K562 (cell line): ENCODE results near the gene MARCHF11. TPM values are rescaled to one million over a fixed set of nuclear protein-coding genes. Genes with fewer than 3 reads are reported as not detected.

ENCODE experiments used
- ETS2 ChIP-seq: IDR thresholded peaks from 2 replicates; pipeline ENCODE4 v1.6.1; 2016; ENCODE audit warnings: borderline replicate concordance, missing genetic modification characterization, mild to moderate bottlenecking, moderate library complexity, missing compliant biosample characterization; ENCODE audit not compliant: poor library complexity, severe bottlenecking
- HCFC1 ChIP-seq: IDR thresholded peaks from 2 replicates; pipeline ENCODE4 v1.6.1; 2012; ENCODE audit warnings: low read depth, low read length, improper control_type of control experiment
- RCOR1 ChIP-seq, 2 experiments: IDR thresholded peaks; 2 replicates each; pipeline ENCODE4 v1.6.1; 2012; ENCODE audit warnings: low read depth in 2 of 2, low read length in 2 of 2, borderline replicate concordance in 1 of 2, improper control_type of control experiment in 1 of 2
- SIN3B ChIP-seq: fragments of 450-650 bp; IDR thresholded peaks from 2 replicates; pipeline ENCODE4 v1.6.1; 2017; ENCODE audit warnings: low read depth, mild to moderate bottlenecking, moderate library complexity
- SNRNP70 ChIP-seq: fragments of 200-400 bp; formaldehyde crosslinking; optimal IDR thresholded peaks from 2 replicates; pipeline ENCODE3; 2017; ENCODE audit warnings: low read depth, low read length
- TAL1 ChIP-seq: fragments of 450-650 bp; IDR thresholded peaks from 2 replicates; pipeline ENCODE4 v1.6.1; 2016; ENCODE audit warnings: mild to moderate bottlenecking
- ZNF184 ChIP-seq: sonication (generic); formaldehyde crosslinking; IDR thresholded peaks from 2 replicates; pipeline ENCODE4 v1.5.0; 2020; ENCODE audit warnings: missing genetic modification reagents
- polyA plus RNA-seq, 8 experiments: library from polyadenylated mRNA; depleted of rRNA in 4 of 8; stranded (reverse) in 5 of 8; unstranded in 3 of 8; fragments of >200 nt; fragmentation: Nextera tagmentation in 2 of 8; fragmentation: Illumina TruSeq in 1 of 8; extraction: Ambion mirVana in 2 of 8; extraction: Trizol in 1 of 8; gene quantifications; 2 replicates each; pipeline versions ENCODE4 v1.2.1 to v1.2.3, GENCODE V29; 2011 to 2014; ENCODE audit warnings: inconsistent platforms in 1 of 8, missing spikeins in 1 of 8
- total RNA-seq, 7 experiments: library from RNA; depleted of rRNA in 6 of 7; stranded (reverse); fragments of >200 nt in 6 of 7; fragmentation: Illumina TruSeq in 2 of 7; extraction: Trizol in 2 of 7; gene quantifications; 2 replicates each; pipeline versions ENCODE4 v1.2.1 to v1.2.3, GENCODE V29; 2011 to 2021; ENCODE audit warnings: low replicate concordance in 1 of 7
- TF ChIP-seq, protein P1 (sequence below): fragments of 200-600 bp; sonication (generic); IDR thresholded peaks from one replicate; pipeline ENCODE4 v1.6.1; 2012; ENCODE audit warnings: mild to moderate bottlenecking, low read depth, low read length, inconsistent platforms
- TF ChIP-seq, protein P2 (sequence below): fragments of 250-450 bp; sonication (Bioruptor Pico); IDR thresholded peaks from 2 replicates; pipeline ENCODE4 v1.4.0; 2020

The MARCHF11 gene
- total and polyA plus RNA-seq, 9 of the 15 experiments (the other 6 are each of a cell fraction or from before 2014, with no cell fraction given) = not detected

DNA sequence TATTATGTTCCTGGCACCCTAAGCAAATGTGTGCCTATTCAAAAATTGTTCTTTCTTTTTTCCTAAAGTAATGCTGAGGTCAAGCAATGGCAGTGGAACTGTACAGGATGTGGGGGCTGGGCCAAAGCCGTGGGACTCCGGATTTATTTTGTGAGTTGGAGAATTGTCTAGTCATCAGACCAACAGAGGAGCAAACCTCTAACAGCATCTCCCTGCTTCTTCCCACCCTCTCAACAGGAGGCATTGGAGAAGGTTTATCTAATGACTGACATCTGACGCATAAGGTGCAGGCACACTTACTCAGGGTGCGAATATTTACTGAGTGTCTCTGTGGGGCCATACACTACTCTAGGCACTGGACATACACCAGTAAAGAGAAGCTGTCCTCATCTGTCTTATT is 38.6 kb downstream of the MARCHF11 start (continued):
- TF ChIP-seq, protein P1, sequence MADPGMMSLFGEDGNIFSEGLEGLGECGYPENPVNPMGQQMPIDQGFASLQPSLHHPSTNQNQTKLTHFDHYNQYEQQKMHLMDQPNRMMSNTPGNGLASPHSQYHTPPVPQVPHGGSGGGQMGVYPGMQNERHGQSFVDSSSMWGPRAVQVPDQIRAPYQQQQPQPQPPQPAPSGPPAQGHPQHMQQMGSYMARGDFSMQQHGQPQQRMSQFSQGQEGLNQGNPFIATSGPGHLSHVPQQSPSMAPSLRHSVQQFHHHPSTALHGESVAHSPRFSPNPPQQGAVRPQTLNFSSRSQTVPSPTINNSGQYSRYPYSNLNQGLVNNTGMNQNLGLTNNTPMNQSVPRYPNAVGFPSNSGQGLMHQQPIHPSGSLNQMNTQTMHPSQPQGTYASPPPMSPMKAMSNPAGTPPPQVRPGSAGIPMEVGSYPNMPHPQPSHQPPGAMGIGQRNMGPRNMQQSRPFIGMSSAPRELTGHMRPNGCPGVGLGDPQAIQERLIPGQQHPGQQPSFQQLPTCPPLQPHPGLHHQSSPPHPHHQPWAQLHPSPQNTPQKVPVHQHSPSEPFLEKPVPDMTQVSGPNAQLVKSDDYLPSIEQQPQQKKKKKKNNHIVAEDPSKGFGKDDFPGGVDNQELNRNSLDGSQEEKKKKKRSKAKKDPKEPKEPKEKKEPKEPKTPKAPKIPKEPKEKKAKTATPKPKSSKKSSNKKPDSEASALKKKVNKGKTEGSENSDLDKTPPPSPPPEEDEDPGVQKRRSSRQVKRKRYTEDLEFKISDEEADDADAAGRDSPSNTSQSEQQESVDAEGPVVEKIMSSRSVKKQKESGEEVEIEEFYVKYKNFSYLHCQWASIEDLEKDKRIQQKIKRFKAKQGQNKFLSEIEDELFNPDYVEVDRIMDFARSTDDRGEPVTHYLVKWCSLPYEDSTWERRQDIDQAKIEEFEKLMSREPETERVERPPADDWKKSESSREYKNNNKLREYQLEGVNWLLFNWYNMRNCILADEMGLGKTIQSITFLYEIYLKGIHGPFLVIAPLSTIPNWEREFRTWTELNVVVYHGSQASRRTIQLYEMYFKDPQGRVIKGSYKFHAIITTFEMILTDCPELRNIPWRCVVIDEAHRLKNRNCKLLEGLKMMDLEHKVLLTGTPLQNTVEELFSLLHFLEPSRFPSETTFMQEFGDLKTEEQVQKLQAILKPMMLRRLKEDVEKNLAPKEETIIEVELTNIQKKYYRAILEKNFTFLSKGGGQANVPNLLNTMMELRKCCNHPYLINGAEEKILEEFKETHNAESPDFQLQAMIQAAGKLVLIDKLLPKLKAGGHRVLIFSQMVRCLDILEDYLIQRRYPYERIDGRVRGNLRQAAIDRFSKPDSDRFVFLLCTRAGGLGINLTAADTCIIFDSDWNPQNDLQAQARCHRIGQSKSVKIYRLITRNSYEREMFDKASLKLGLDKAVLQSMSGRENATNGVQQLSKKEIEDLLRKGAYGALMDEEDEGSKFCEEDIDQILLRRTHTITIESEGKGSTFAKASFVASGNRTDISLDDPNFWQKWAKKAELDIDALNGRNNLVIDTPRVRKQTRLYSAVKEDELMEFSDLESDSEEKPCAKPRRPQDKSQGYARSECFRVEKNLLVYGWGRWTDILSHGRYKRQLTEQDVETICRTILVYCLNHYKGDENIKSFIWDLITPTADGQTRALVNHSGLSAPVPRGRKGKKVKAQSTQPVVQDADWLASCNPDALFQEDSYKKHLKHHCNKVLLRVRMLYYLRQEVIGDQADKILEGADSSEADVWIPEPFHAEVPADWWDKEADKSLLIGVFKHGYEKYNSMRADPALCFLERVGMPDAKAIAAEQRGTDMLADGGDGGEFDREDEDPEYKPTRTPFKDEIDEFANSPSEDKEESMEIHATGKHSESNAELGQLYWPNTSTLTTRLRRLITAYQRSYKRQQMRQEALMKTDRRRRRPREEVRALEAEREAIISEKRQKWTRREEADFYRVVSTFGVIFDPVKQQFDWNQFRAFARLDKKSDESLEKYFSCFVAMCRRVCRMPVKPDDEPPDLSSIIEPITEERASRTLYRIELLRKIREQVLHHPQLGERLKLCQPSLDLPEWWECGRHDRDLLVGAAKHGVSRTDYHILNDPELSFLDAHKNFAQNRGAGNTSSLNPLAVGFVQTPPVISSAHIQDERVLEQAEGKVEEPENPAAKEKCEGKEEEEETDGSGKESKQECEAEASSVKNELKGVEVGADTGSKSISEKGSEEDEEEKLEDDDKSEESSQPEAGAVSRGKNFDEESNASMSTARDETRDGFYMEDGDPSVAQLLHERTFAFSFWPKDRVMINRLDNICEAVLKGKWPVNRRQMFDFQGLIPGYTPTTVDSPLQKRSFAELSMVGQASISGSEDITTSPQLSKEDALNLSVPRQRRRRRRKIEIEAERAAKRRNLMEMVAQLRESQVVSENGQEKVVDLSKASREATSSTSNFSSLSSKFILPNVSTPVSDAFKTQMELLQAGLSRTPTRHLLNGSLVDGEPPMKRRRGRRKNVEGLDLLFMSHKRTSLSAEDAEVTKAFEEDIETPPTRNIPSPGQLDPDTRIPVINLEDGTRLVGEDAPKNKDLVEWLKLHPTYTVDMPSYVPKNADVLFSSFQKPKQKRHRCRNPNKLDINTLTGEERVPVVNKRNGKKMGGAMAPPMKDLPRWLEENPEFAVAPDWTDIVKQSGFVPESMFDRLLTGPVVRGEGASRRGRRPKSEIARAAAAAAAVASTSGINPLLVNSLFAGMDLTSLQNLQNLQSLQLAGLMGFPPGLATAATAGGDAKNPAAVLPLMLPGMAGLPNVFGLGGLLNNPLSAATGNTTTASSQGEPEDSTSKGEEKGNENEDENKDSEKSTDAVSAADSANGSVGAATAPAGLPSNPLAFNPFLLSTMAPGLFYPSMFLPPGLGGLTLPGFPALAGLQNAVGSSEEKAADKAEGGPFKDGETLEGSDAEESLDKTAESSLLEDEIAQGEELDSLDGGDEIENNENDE = no peak
- TF ChIP-seq ETS2 (tag) = no peak
- TF ChIP-seq, protein P2, sequence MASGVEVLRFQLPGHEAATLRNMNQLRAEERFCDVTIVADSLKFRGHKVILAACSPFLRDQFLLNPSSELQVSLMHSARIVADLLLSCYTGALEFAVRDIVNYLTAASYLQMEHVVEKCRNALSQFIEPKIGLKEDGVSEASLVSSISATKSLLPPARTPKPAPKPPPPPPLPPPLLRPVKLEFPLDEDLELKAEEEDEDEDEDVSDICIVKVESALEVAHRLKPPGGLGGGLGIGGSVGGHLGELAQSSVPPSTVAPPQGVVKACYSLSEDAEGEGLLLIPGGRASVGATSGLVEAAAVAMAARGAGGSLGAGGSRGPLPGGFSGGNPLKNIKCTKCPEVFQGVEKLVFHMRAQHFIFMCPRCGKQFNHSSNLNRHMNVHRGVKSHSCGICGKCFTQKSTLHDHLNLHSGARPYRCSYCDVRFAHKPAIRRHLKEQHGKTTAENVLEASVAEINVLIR (CRISPR knock-in tag) = no peak
- no peak for TF ChIP-seq HCFC1
- TF ChIP-seq SNRNP70 = no peak
- TF ChIP-seq RCOR1 (IDR thresholded peaks at IDR 0.05; ENCODE audit: borderline replicate concordance in 1 of 2, low read depth in 2 of 2, low read length in 2 of 2) = no peak
- no peak for TF ChIP-seq SIN3B
- TF ChIP-seq TAL1 = no peak
- TF ChIP-seq ZNF184 (CRISPR knock-in tag) = no peak
